PC-3 (cell line): ENCODE measurements around the gene MASP2. TPM values are rescaled to one million over a fixed set of nuclear protein-coding genes. Genes with fewer than 3 reads are reported as not detected.

Source experiments
- ATAC-seq: fragments of 200-7000 bp; cut with Tn5 transposase; 2 replicates; pipeline ENCODE4 v1.9.1; 2020; ENCODE audit warnings: mild to moderate bottlenecking, moderate library complexity
- BruUV-seq: library from RNA; stranded (reverse); fragments of 400-500 nt; replicated peaks from 2 replicates; lab custom pipeline; 2021; lab: Mats Ljungman, UMichigan
- CTCF ChIA-PET: fragments of 300-600 bp; sonication (Branson Sonifier 250); formaldehyde crosslinking; loops from one replicate; lab custom pipeline; 2022; ENCODE audit warnings: antibody characterized with exemption; lab: Charles Lee
- POLR2A ChIA-PET: fragments of 300-600 bp; sonication (Branson Sonifier 250); formaldehyde crosslinking; loops from one replicate; lab custom pipeline; 2022; ENCODE audit warnings: antibody characterized with exemption; ENCODE audit not compliant: unreplicated experiment; lab: Charles Lee
- DNase-seq: peaks from one replicate; pipeline ENCODE4 v3.0.0-alpha.2; 2015
- H2AFZ ChIP-seq: fragments of 300-600 bp; sonication (generic); 2 replicates; pipeline ENCODE4 v1.6.0; 2016; ENCODE audit warnings: antibody characterized with exemption, low read length
- H3F3A ChIP-seq: fragments of 300-600 bp; sonication (generic); one replicate; pipeline ENCODE4 v1.6.0; 2017; ENCODE audit warnings: antibody characterized with exemption, low read length, control low read depth, mild to moderate bottlenecking; ENCODE audit not compliant: unreplicated experiment
- H3K27ac ChIP-seq: fragments of 300-600 bp; sonication (generic); 2 replicates; pipeline ENCODE4 v1.5.1; 2016; ENCODE audit warnings: mild to moderate bottlenecking, low read length
- H3K27me3 ChIP-seq: fragments of 300-600 bp; sonication (generic); 2 replicates; pipeline ENCODE4 v1.6.1; 2016; ENCODE audit warnings: low read length, mixed read lengths
- H3K36me3 ChIP-seq: fragments of 300-600 bp; sonication (generic); 2 replicates; pipeline ENCODE4 v1.6.1; 2016; ENCODE audit warnings: low read depth, mixed run types, low read length, mixed read lengths
- H3K4me1 ChIP-seq: fragments of 300-600 bp; sonication (generic); 2 replicates; pipeline ENCODE4 v1.5.1; 2016; ENCODE audit warnings: low read length; ENCODE audit not compliant: insufficient read depth
- H3K4me2 ChIP-seq: fragments of 300-600 bp; sonication (generic); 2 replicates; pipeline ENCODE4 v1.6.0; 2016; ENCODE audit warnings: low read length
- H3K4me3 ChIP-seq: fragments of 300-600 bp; sonication (generic); 2 replicates; pipeline ENCODE4 v1.5.1; 2016; ENCODE audit warnings: mild to moderate bottlenecking, low read length, mixed read lengths
- H3K79me2 ChIP-seq: fragments of 300-600 bp; sonication (generic); 2 replicates; pipeline ENCODE4 v1.6.1; 2017; ENCODE audit warnings: low read length, mixed read lengths
- H3K9ac ChIP-seq: fragments of 300-600 bp; sonication (generic); 2 replicates; pipeline ENCODE4 v1.6.0; 2016; ENCODE audit warnings: mild to moderate bottlenecking, low read length
- H3K9me2 ChIP-seq: fragments of 300-600 bp; sonication (generic); replicated peaks from 2 replicates; pipeline ENCODE4 v1.6.1; 2016; ENCODE audit warnings: mixed run types, low read length, mixed read lengths
- H3K9me3 ChIP-seq: fragments of 300-600 bp; sonication (generic); 2 replicates; pipeline ENCODE4 v1.6.1; 2016; ENCODE audit warnings: low read length, mixed read lengths
- H4K20me1 ChIP-seq: fragments of 300-600 bp; sonication (generic); 2 replicates; pipeline ENCODE4 v1.6.1; 2016; ENCODE audit warnings: low read length, mixed read lengths
- CTCF ChIP-seq: fragments of 300-600 bp; sonication (generic); conservative IDR thresholded peaks from 2 replicates; pipeline ENCODE4 v1.5.1; 2017; ENCODE audit warnings: antibody characterized with exemption, low read depth, mild to moderate bottlenecking, low read length
- EZH2 ChIP-seq: fragments of 300-600 bp; sonication (generic); IDR thresholded peaks from one replicate; pipeline ENCODE4 v1.6.1; 2017; ENCODE audit warnings: antibody characterized with exemption, mild to moderate bottlenecking, low read length; ENCODE audit not compliant: unreplicated experiment
- EZH2phosphoT487 ChIP-seq: fragments of 300-600 bp; sonication (generic); IDR thresholded peaks from 2 replicates; pipeline ENCODE4 v1.6.1; 2018; ENCODE audit warnings: mild to moderate bottlenecking, antibody characterized with exemption, low read length, borderline replicate concordance
- intact Hi-C: fragments of 100-400 bp; cut with micrococcal nuclease; formaldehyde crosslinking; loops from 2 replicates; pipeline ENCODE4 v1.9.0; 2023
- total RNA-seq: library from RNA; depleted of rRNA; stranded (reverse); fragments of >200 nt; gene quantifications from 2 replicates; pipeline ENCODE4 v1.2.3, GENCODE V29; 2014

Gene MASP2
- total RNA-seq, 1 experiment from 2014 or later: 0.26 TPM

GRCh38 chr1:10987840-10988417, 59.1 kb downstream of the MASP2 start:
- ChIA-PET CTCF (no interaction called here), POLR2A (no interaction called here)
- Histone ChIP-seq H3K4me1 (no peaks in the 10 kb centered on the region), H3K27me3 (peaks cover 4% of the 10 kb centered on the region; the same call in 1 of the 2 replicates), H3K36me3 (no peaks in the 10 kb centered on the region), H3F3A (no peaks in the 10 kb centered on the region), H4K20me1 (no peaks in the 10 kb centered on the region), H3K9me3 (no peaks in the 10 kb centered on the region), H3K79me2 (no peaks in the 10 kb centered on the region), H3K27ac (no peak overlapping the region), H3K4me2 (no peak overlapping the region), H3K9ac (no peak overlapping the region), H3K4me3 (no peak overlapping the region), H2AFZ (no peak overlapping the region), H3K9me2 (no peaks in the 10 kb centered on the region)
- DNase-seq: no peak
- intact Hi-C loops: no loop called here
- no peak for TF ChIP-seq EZH2
- TF ChIP-seq CTCF: no peak
- no peak for TF ChIP-seq EZH2phosphoT487
- BruUV-seq: no TSS peak
- ATAC-seq: no peak

- ChIA-PET POLR2A (no interaction called here), CTCF (no interaction called here)
- H3K27me3 ChIP-seq: peaks cover 4% of the 10 kb centered on the region; the same call in 1 of the 2 replicates
- TF ChIP-seq EZH2phosphoT487 (no peak), CTCF (no peak), EZH2 (no peak)
- no peak for DNase-seq
- no peaks in the 10 kb centered on the region for H3K36me3 ChIP-seq
- intact Hi-C loops: no loop called here
- H3K79me2 ChIP-seq: no peaks in the 10 kb centered on the region
- H3K4me3 ChIP-seq: no peak overlapping the region
- ATAC-seq: no peak
- H3K9ac ChIP-seq: no peak overlapping the region
- no peaks in the 10 kb centered on the region for H3F3A ChIP-seq
- no TSS peak for BruUV-seq
- no peak overlapping the region for H2AFZ ChIP-seq
- H3K4me1 ChIP-seq: no peaks in the 10 kb centered on the region
- no peaks in the 10 kb centered on the region for H3K9me3 ChIP-seq
- no peaks in the 10 kb centered on the region for H3K9me2 ChIP-seq
- H4K20me1 ChIP-seq: no peaks in the 10 kb centered on the region
- H3K4me2 ChIP-seq: no peak overlapping the region
- no peak overlapping the region for H3K27ac ChIP-seq
Observed at GRCh38 chr1:10986525-10986890, 60.5 kb downstream of the MASP2 start.
